ENCODE data around the gene COQ8B. TPM values are rescaled to one million over a fixed set of nuclear protein-coding genes. Genes with fewer than 3 reads are reported as not detected.
A peak's percentile ranks its signal among the peaks of the same experiment; 100 is the strongest.

The COQ8B gene
- total RNA-seq, 1 experiment from 2014 or later = 62.9 TPM

DNA sequence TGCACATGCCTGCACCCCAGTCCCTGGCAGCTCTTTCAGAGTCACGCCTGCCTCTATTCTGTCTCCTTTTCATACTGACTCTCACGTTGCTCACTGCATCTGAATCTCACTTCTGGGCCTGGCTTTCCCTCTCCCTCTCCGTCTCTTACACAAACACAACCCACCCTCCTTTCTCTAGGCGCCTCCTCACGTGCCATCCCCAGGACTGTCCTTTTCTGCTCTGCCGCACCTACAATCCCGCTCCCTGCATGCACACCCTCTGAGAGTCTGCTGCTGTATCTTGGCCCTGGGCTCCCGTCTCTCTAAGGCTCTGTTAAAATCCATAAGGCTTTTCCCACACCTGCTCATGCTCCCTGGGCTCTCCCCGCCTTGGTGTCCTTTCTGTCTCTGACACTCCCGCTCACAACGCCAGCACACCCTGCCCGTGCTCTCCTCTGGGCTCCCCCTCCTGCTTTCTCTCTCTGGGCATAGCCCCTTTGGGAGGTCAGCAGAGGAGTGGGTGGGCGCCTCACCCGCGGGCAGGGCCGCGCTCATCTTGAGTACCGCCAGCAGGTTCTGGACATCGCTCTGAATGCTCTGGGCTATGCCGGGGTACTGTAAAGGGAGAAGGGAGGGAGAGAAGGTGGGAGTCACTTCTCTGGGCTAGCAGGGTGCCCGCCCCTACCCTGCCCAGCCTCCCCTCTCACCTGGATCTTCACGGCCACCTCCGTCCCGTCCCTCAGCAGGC, 13.5 kb downstream of the COQ8B start (continued):
- TF ChIP-seq NFE2L1 (CRISPR knock-in tag; IDR thresholded peaks at IDR 0.05) (no peak), SMAD3 (CRISPR knock-in tag; IDR thresholded peaks at IDR 0.05; ENCODE audit: borderline replicate concordance) (no peak), ZNF138 (CRISPR knock-in tag; conservative IDR thresholded peaks at IDR 0.05) (no peak), RORB (CRISPR knock-in tag; IDR thresholded peaks at IDR 0.05) (no peak), FOXP1 (CRISPR knock-in tag; IDR thresholded peaks at IDR 0.05; ENCODE audit: borderline replicate concordance) (no peak), MYBL2 (CRISPR knock-in tag; IDR thresholded peaks at IDR 0.05) (no peak), MXD4 (CRISPR knock-in tag; IDR thresholded peaks at IDR 0.05; ENCODE audit: borderline replicate concordance) (no peak), GTF2I (CRISPR knock-in tag; conservative IDR thresholded peaks at IDR 0.05) (no peak), ZNF121 (CRISPR knock-in tag; IDR thresholded peaks at IDR 0.05) (no peak)

DNA sequence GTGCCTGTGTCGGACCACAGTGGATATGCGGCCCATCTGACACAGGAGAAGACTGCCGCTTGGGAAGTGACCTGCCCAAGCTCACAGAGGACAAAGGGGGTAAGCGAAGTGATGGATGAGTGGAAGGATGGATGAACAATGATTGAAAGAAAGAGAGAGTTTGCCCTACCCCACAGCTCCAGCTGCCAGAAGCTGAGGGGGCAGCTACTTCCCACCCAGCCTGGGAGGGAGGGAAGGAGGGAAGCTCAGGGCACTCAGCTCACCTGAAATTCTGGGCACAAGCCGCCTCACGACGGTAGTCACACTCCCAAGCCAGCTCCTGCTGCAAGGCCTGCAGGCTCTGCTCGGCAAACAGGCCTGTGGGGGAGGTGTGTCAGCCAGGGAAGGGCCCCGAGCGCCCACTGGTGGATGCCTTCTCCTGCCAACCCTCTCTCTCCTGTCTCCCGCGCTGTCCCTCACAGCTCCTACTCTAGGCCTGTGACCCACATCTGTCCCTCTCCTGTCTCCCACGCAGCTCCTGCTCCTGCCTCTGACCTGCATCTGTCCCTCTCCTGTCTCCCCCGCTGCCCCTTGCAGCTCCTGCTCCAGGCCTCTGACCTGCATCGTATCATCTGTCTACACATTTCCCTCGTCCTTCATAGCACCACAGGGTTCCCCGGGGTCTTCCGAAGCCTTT, 14.2 kb downstream of the COQ8B start:
- TF ChIP-seq, protein P1, sequence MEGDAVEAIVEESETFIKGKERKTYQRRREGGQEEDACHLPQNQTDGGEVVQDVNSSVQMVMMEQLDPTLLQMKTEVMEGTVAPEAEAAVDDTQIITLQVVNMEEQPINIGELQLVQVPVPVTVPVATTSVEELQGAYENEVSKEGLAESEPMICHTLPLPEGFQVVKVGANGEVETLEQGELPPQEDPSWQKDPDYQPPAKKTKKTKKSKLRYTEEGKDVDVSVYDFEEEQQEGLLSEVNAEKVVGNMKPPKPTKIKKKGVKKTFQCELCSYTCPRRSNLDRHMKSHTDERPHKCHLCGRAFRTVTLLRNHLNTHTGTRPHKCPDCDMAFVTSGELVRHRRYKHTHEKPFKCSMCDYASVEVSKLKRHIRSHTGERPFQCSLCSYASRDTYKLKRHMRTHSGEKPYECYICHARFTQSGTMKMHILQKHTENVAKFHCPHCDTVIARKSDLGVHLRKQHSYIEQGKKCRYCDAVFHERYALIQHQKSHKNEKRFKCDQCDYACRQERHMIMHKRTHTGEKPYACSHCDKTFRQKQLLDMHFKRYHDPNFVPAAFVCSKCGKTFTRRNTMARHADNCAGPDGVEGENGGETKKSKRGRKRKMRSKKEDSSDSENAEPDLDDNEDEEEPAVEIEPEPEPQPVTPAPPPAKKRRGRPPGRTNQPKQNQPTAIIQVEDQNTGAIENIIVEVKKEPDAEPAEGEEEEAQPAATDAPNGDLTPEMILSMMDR (IDR thresholded peaks at IDR 0.05) = peak; percentile 18; the same call in 1 of the 2 replicates
- no peak for TF ChIP-seq FOXJ3 (CRISPR knock-in tag; IDR thresholded peaks at IDR 0.05; ENCODE audit: borderline replicate concordance)
- peaks cover 38% of the 10 kb centered on the region for H3K36me3 Mint-ChIP-seq
- no peaks in the 10 kb centered on the region for H3K9me3 Mint-ChIP-seq
- peak overlapping the region; percentile 85 for H3K27ac Mint-ChIP-seq
- peak; percentile 78 for DNase-seq (ENCODE audit: low spot score)
- ChIA-PET POLR2A (interaction anchor here (0.7 to 1.1 kb wide), 6 partner anchors 9 to 737 kb away, joined by 3 read pairs; partner anchors contain the start of genes COQ8B and ITPKC), CTCF (interaction anchor here (0.6 to 1.7 kb wide), 30 partner anchors 8 to 459 kb away, joined by 3 to 55 read pairs (median 4); partner anchors contain the start of genes ACTMAP, COQ8B, EGLN2 and ITPKC)
- H3K4me3 Mint-ChIP-seq = no peak overlapping the region
- no peaks in the 10 kb centered on the region for H3K27me3 Mint-ChIP-seq (ENCODE audit: low read depth)
- ATAC-seq = peak; percentile 95
- H3K4me1 Mint-ChIP-seq = peaks cover 8% of the 10 kb centered on the region; the same call in 1 of the 2 replicates

DNA sequence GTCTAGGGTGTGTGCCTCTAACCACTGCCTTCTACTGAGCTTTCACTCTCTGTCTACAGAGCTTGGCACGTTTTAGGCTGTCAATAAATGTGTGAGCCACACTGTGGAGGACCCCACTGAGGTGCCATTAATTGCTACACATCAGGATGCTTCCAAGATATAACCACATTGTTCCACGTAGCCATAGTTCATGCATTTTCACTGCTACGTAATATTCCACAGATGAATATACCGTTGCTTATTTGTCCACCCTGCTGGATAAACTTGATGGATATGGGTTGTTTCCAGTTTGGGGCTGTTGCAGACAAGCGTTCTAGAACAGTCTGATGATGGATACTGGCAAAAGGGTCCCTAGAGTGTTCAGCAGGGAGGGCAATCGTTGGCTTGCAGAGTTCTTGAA, 14.9 kb downstream of the COQ8B start:
- no peaks in the 10 kb centered on the region for H3K9me3 Mint-ChIP-seq
- no peak overlapping the region for H3K4me3 Mint-ChIP-seq
- POLR2A ChIA-PET = interaction anchor here (0.7 to 1.1 kb wide), 6 partner anchors 10 to 737 kb away, joined by 3 read pairs; partner anchors contain the start of genes COQ8B and ITPKC
- TF ChIP-seq TP53 (CRISPR knock-in tag; IDR thresholded peaks at IDR 0.05) (no peak), NFYB (CRISPR knock-in tag; conservative IDR thresholded peaks at IDR 0.05; ENCODE audit: low read depth) (no peak), ETV6 (CRISPR knock-in tag; IDR thresholded peaks at IDR 0.05) (no peak), TEAD1 (CRISPR knock-in tag; IDR thresholded peaks at IDR 0.05) (no peak), ZNF671 (CRISPR knock-in tag; IDR thresholded peaks at IDR 0.05) (no peak)
- TF ChIP-seq, protein P2, sequence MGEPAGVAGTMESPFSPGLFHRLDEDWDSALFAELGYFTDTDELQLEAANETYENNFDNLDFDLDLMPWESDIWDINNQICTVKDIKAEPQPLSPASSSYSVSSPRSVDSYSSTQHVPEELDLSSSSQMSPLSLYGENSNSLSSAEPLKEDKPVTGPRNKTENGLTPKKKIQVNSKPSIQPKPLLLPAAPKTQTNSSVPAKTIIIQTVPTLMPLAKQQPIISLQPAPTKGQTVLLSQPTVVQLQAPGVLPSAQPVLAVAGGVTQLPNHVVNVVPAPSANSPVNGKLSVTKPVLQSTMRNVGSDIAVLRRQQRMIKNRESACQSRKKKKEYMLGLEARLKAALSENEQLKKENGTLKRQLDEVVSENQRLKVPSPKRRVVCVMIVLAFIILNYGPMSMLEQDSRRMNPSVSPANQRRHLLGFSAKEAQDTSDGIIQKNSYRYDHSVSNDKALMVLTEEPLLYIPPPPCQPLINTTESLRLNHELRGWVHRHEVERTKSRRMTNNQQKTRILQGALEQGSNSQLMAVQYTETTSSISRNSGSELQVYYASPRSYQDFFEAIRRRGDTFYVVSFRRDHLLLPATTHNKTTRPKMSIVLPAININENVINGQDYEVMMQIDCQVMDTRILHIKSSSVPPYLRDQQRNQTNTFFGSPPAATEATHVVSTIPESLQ (CRISPR knock-in tag; IDR thresholded peaks at IDR 0.05) = no peak
- TF ChIP-seq, protein P3, sequence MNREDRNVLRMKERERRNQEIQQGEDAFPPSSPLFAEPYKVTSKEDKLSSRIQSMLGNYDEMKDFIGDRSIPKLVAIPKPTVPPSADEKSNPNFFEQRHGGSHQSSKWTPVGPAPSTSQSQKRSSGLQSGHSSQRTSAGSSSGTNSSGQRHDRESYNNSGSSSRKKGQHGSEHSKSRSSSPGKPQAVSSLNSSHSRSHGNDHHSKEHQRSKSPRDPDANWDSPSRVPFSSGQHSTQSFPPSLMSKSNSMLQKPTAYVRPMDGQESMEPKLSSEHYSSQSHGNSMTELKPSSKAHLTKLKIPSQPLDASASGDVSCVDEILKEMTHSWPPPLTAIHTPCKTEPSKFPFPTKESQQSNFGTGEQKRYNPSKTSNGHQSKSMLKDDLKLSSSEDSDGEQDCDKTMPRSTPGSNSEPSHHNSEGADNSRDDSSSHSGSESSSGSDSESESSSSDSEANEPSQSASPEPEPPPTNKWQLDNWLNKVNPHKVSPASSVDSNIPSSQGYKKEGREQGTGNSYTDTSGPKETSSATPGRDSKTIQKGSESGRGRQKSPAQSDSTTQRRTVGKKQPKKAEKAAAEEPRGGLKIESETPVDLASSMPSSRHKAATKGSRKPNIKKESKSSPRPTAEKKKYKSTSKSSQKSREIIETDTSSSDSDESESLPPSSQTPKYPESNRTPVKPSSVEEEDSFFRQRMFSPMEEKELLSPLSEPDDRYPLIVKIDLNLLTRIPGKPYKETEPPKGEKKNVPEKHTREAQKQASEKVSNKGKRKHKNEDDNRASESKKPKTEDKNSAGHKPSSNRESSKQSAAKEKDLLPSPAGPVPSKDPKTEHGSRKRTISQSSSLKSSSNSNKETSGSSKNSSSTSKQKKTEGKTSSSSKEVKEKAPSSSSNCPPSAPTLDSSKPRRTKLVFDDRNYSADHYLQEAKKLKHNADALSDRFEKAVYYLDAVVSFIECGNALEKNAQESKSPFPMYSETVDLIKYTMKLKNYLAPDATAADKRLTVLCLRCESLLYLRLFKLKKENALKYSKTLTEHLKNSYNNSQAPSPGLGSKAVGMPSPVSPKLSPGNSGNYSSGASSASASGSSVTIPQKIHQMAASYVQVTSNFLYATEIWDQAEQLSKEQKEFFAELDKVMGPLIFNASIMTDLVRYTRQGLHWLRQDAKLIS (CRISPR knock-in tag; IDR thresholded peaks at IDR 0.05; ENCODE audit: borderline replicate concordance) = no peak
- TF ChIP-seq, protein P4, sequence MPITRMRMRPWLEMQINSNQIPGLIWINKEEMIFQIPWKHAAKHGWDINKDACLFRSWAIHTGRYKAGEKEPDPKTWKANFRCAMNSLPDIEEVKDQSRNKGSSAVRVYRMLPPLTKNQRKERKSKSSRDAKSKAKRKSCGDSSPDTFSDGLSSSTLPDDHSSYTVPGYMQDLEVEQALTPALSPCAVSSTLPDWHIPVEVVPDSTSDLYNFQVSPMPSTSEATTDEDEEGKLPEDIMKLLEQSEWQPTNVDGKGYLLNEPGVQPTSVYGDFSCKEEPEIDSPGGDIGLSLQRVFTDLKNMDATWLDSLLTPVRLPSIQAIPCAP (CRISPR knock-in tag; IDR thresholded peaks at IDR 0.05) = no peak
- TF ChIP-seq, protein P5, sequence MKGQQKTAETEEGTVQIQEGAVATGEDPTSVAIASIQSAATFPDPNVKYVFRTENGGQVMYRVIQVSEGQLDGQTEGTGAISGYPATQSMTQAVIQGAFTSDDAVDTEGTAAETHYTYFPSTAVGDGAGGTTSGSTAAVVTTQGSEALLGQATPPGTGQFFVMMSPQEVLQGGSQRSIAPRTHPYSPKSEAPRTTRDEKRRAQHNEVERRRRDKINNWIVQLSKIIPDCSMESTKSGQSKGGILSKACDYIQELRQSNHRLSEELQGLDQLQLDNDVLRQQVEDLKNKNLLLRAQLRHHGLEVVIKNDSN (CRISPR knock-in tag; IDR thresholded peaks at IDR 0.05) = no peak
- TF ChIP-seq, protein P6, sequence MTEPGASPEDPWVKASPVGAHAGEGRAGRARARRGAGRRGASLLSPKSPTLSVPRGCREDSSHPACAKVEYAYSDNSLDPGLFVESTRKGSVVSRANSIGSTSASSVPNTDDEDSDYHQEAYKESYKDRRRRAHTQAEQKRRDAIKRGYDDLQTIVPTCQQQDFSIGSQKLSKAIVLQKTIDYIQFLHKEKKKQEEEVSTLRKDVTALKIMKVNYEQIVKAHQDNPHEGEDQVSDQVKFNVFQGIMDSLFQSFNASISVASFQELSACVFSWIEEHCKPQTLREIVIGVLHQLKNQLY (CRISPR knock-in tag; IDR thresholded peaks at IDR 0.05) = no peak

More for the DNA sequence above, 14.9 kb downstream of the COQ8B start:
- ATAC-seq (no peak), DNase-seq (ENCODE audit: low spot score) (no peak)
- Mint-ChIP-seq H3K4me1 (peaks cover 8% of the 10 kb centered on the region; the same call in 1 of the 2 replicates), H3K27me3 (ENCODE audit: low read depth) (no peaks in the 10 kb centered on the region), H3K27ac (no peak overlapping the region), H3K36me3 (peaks cover 36% of the 10 kb centered on the region)
- CTCF ChIA-PET = interaction anchor here (0.7 to 1.7 kb wide), 28 partner anchors 7 to 397 kb away, joined by 3 to 55 read pairs (median 4); partner anchors contain the start of genes ACTMAP, COQ8B, EGLN2 and ITPKC

Data from WTC11 (cell line).